ENCODE results near the gene AVPR2.

The AVPR2 gene

GRCh38 chrX:153871946-153872878, 32.3 kb upstream of the AVPR2 start:
- no peak for DNase-seq

- peak; percentile 64 for DNase-seq
These were observed 31.0 kb upstream of the AVPR2 start for GRCh38 chrX:153873282-153874084.

- DNase-seq = no peak
These were observed 30.4 kb upstream of the AVPR2 start for GRCh38 chrX:153874085-153874365.

GRCh38 chrX:153874366-153875125, 29.9 kb upstream of the AVPR2 start:
- DNase-seq = no peak

GRCh38 chrX:153875391-153876111, 28.9 kb upstream of the AVPR2 start:
- DNase-seq = peak; percentile 83

- DNase-seq = no peak
These were observed 28.4 kb upstream of the AVPR2 start for GRCh38 chrX:153876112-153876491.

GRCh38 chrX:153877571-153878261, 26.8 kb upstream of the AVPR2 start:
- no peak for DNase-seq

- DNase-seq = no peak
These were observed 26.1 kb upstream of the AVPR2 start for GRCh38 chrX:153878345-153878744.

GRCh38 chrX:153878969-153879653, 25.4 kb upstream of the AVPR2 start:
- DNase-seq = peak; percentile 78

GRCh38 chrX:153879741-153880439, 24.6 kb upstream of the AVPR2 start:
- no peak for DNase-seq

GRCh38 chrX:153880440-153880815, 24.0 kb upstream of the AVPR2 start:
- DNase-seq = no peak

- DNase-seq = no peak
These were observed 23.2 kb upstream of the AVPR2 start for GRCh38 chrX:153881281-153881680.

- no peak for DNase-seq
These were observed 22.4 kb upstream of the AVPR2 start for GRCh38 chrX:153882086-153882498.

- no peak for DNase-seq
These were observed 21.9 kb upstream of the AVPR2 start for GRCh38 chrX:153882557-153882956.

- no peak for DNase-seq
These were observed 21.2 kb upstream of the AVPR2 start for GRCh38 chrX:153883163-153883843.

- DNase-seq = no peak
These were observed 20.3 kb upstream of the AVPR2 start for GRCh38 chrX:153884136-153884535.

GRCh38 chrX:153884590-153884989, 19.9 kb upstream of the AVPR2 start:
- DNase-seq = no peak

- DNase-seq = no peak
These were observed 19.2 kb upstream of the AVPR2 start for GRCh38 chrX:153885208-153885787.

- DNase-seq = no peak
These were observed 18.2 kb upstream of the AVPR2 start, which contains the start of gene L1CAM for GRCh38 chrX:153885968-153886903. Gene L1CAM (minus strand): TSS chrX:153886173. CDS start chrX:153875836, 10,337 bp downstream.
